Ascending aorta (tissue), 2 donors: ENCODE data around the gene SUMO3. TPM values are rescaled to one million over a fixed set of nuclear protein-coding genes. Genes with fewer than 3 reads are reported as not detected.

Experiments used
- DNase-seq, 2 donors: peaks; one replicate each; pipeline ENCODE4 v3.0.0-alpha.2; 2019; ENCODE audit warnings: low spot score in 2 of 2
- H3K27ac ChIP-seq, 2 donors: fragments of 200-600 bp; sonication (generic); one replicate each; pipeline ENCODE4 v1.5.1; 2016 to 2017; ENCODE audit warnings: mild to moderate bottlenecking in 1 of 2
- H3K27me3 ChIP-seq: fragments of 200-600 bp; sonication (generic); one replicate; pipeline ENCODE4 v1.5.1; 2017
- H3K36me3 ChIP-seq, 2 donors: fragments of 200-600 bp; sonication (generic); one replicate each; pipeline ENCODE4 v1.5.1; 2016
- H3K4me1 ChIP-seq, 2 donors: fragments of 200-600 bp; sonication (generic); one replicate each; pipeline ENCODE4 v1.5.1; 2016 to 2017; ENCODE audit warnings: mild to moderate bottlenecking in 1 of 2
- H3K4me3 ChIP-seq, 2 donors: fragments of 200-600 bp; sonication (generic); one replicate each; pipeline ENCODE4 v1.5.1; 2016 to 2017; ENCODE audit warnings: mild to moderate bottlenecking in 1 of 2
- H3K9me3 ChIP-seq, 2 donors: fragments of 200-600 bp; sonication (generic); one replicate each; pipeline ENCODE4 v1.5.1; 2016
- intact Hi-C: fragments of 100-400 bp; cut with DNase I; formaldehyde crosslinking; loops from one replicate; pipeline ENCODE4 v1.15.1; 2023
- total RNA-seq: library from RNA; depleted of rRNA; stranded (reverse); fragments of >200 nt; gene quantifications from one replicate; pipeline ENCODE4 v1.1.0, GENCODE V29; 2016
- TF ChIP-seq, protein P1 (sequence below), 3 experiments: fragments of 200-600 bp in 2 of 3; fragments of 450-650 bp in 1 of 3; sonication (generic) in 2 of 3; IDR thresholded peaks; one replicate each; pipeline ENCODE4 v1.5.1; 2016 to 2019; ENCODE audit warnings: antibody characterized with exemption in 3 of 3, mild to moderate bottlenecking in 1 of 3, moderate library complexity in 1 of 3

Gene SUMO3
- total RNA-seq, 1 donor from 2014 or later: 69.2 TPM

DNA sequence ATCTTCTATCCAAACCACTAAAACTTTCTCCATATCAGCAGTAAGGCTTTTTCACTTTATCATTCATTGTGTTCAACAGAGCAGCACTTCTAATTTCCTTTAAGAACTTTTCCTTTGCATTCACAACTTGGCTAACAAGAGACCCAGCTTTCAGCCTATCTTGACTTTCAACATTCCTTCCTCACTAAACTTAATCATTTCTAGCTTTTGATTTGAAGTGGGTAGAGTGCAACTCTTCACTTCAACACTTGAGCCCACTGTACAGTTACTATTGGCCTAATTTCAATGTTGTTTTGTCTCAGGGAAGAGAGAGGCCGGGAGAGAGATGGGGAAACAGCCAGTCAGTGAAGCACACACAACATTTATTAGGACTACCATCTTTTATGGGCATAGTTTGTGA is 18.2 kb downstream of the SUMO3 start:
- Histone ChIP-seq H3K9me3 (no peaks in the 10 kb centered on the region), H3K4me3 (no peak overlapping the region), H3K27me3 (no peaks in the 10 kb centered on the region), H3K27ac (no peak overlapping the region), H3K4me1 (peaks cover 7 to 14% of the 10 kb centered on the region in 2 donors), H3K36me3 (peaks cover 0 to 10% of the 10 kb centered on the region in 2 donors)
- TF ChIP-seq, protein P1, sequence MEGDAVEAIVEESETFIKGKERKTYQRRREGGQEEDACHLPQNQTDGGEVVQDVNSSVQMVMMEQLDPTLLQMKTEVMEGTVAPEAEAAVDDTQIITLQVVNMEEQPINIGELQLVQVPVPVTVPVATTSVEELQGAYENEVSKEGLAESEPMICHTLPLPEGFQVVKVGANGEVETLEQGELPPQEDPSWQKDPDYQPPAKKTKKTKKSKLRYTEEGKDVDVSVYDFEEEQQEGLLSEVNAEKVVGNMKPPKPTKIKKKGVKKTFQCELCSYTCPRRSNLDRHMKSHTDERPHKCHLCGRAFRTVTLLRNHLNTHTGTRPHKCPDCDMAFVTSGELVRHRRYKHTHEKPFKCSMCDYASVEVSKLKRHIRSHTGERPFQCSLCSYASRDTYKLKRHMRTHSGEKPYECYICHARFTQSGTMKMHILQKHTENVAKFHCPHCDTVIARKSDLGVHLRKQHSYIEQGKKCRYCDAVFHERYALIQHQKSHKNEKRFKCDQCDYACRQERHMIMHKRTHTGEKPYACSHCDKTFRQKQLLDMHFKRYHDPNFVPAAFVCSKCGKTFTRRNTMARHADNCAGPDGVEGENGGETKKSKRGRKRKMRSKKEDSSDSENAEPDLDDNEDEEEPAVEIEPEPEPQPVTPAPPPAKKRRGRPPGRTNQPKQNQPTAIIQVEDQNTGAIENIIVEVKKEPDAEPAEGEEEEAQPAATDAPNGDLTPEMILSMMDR (IDR thresholded peaks at IDR 0.05): no peak
- no peak for DNase-seq
- intact Hi-C loops: loop anchor here (2.0 to 5.0 kb wide), 2 partner anchors 75 to 133 kb away; no protein-coding TSS in a partner anchor

DNA sequence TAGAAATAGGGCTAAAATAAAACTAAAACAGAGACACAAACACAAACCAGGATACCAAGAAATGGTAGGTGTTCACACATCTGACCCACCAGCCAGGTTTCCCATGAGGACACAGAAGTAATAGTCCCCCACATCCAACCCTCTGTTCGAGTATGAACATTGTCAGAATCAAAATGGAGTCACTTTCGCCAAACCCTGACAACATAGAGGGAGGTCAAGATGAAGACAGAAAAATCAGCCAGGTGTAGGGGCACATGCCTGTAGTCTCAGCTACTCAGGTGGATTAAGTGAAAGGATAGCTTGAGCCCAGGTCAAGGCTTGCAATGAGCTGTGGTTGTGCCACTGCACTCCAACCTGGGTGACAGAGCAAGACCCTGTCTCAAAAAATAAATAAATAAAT is 20.1 kb downstream of the SUMO3 start:
- no peaks in the 10 kb centered on the region for H3K9me3 ChIP-seq
- H3K27me3 ChIP-seq: no peaks in the 10 kb centered on the region
- intact Hi-C loops: no loop called here
- TF ChIP-seq, protein P1 (IDR thresholded peaks at IDR 0.05): no peak
- DNase-seq: no peak
- H3K36me3 ChIP-seq: peaks cover 0 to 7% of the 10 kb centered on the region in 2 donors
- peaks cover 7 to 18% of the 10 kb centered on the region in 2 donors for H3K4me1 ChIP-seq
- H3K27ac ChIP-seq: no peak overlapping the region
- no peak overlapping the region for H3K4me3 ChIP-seq

DNA sequence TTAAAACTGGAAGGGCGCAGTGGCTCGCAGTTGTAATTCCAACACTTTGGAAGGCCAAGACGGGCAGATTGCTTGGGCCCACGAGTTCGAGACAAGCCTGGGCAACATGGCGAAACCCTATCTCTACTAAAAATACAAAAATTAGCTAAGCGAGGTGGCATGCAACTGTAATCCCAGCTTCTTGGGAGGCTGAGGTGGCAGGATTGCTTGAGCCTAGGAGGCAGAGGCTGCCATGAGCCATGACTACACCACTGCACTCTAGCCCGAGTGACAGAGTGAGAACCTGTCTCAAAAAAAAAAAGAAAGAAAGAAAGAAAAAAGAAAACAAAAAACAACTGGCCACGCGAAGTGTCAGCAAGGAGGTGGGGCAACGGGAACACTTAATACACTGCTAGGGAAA is 22.5 kb downstream of the SUMO3 start:
- H3K27me3 ChIP-seq: no peaks in the 10 kb centered on the region
- peaks cover 0 to 7% of the 10 kb centered on the region in 2 donors for H3K36me3 ChIP-seq
- TF ChIP-seq, protein P1 (IDR thresholded peaks at IDR 0.05): no peak
- no peak overlapping the region for H3K27ac ChIP-seq
- H3K9me3 ChIP-seq: no peaks in the 10 kb centered on the region
- no peak for DNase-seq
- intact Hi-C loops: no loop called here
- peaks cover 2 to 13% of the 10 kb centered on the region in 2 donors for H3K4me1 ChIP-seq
- no peak overlapping the region for H3K4me3 ChIP-seq

DNA sequence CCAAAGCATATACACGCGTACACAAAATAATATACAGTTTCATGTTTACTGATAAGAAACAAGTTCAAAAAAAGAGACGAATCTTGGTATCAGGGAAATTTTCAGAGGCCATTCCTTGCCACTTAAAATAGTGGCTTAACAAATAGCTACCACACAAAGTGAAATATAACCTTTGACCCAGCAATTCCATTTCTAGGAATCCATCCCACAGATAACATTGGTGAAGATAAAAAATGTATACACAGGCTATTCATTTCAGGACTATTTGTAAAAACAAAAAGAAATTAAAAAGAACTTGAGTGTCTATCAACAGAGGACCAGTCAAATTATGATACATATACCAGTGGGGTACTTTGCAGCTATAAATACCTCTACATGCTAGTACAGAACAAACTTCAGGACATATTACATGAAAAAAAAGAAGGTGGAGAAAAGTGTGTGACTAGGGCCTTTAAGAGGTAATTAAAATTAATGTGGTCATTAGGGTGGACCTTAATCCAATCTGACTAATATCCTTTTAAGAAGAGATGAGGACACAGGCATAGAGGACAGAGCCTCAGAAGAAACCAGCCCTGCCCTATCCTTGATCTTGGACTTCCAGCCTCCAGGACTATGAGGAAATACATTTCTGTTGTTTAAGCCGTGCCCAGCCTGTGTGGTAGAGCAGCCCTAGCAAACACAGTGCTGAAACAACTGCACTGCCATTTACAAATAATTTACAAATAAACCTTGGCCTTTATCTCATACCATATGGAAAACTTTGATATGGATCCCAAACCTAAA is 24.1 kb downstream of the SUMO3 start:
- DNase-seq: no peak

DNA sequence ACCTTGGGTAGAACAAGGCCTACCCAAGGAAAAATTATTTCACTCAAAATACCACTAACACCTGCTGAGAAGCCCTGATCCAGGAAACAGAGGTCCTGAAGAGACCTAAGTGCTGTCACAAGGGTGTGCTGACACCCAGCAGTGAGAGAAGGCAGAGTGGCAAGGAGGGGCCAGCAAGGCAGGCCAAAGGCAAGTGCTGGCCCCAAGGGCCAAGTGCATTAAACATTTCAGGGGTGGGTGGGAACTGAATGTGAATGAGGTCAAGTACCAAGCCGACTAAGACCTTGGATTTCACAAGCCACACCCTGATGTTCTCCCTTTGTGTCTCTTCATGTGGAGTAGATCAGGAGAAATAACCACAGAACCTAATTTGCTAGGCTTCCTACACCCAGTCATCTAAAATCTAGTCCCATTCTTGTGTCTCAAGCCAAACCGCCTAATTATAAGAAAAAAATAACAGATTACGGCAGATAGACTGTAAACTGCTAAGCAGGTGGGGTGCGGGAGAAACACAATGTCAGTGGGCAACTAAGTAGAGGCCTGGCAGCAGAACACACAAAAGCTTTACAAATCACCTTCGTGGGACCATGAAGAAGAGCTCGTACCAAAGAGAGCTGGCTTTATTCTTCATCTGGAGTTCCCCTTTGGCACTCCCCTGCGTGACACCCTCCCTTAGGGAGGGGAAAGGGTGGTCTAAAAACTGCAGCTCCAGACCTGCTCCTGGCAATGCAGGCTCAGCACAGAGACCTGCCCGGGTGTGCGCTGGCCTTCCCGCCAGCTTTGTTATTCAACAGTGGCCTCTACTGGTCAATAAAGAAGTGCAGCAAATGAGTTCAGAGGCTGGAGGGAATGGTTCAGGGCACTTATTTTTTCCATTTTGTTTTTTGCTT is 24.9 kb downstream of the SUMO3 start:
- intact Hi-C loops: no loop called here
- DNase-seq: no peak
- TF ChIP-seq, protein P1 (IDR thresholded peaks at IDR 0.05): peak; percentile 59 to 79 (median 68)

More for the DNA sequence above, 24.1 kb downstream of the SUMO3 start:
- Histone ChIP-seq H3K36me3 (peaks cover 0 to 10% of the 10 kb centered on the region in 2 donors), H3K4me1 (peaks cover 0 to 6% of the 10 kb centered on the region in 2 donors), H3K4me3 (no peak overlapping the region), H3K27me3 (no peaks in the 10 kb centered on the region), H3K27ac (no peak overlapping the region), H3K9me3 (no peaks in the 10 kb centered on the region)
- intact Hi-C loops: no loop called here
- TF ChIP-seq, protein P1 (IDR thresholded peaks at IDR 0.05): no peak

More for the DNA sequence above, 24.9 kb downstream of the SUMO3 start:
- H3K27ac ChIP-seq: no peak overlapping the region
- no peaks in the 10 kb centered on the region for H3K9me3 ChIP-seq
- no peaks in the 10 kb centered on the region for H3K27me3 ChIP-seq
- peaks cover 0 to 10% of the 10 kb centered on the region in 2 donors for H3K36me3 ChIP-seq
- H3K4me1 ChIP-seq: peaks cover 0 to 6% of the 10 kb centered on the region in 2 donors
- no peak overlapping the region for H3K4me3 ChIP-seq
